Smooth muscle cell of the brain vasculature (primary cell): ENCODE results near the gene KLC1.
"Not testable (repeated sequence)": the region's sequence is repeated elsewhere in the genome, so short reads cannot be mapped to it uniquely, and the experiment has no call there.

Experiments used
- DNase-seq: peaks from one replicate; pipeline ENCODE4 v3.0.0-alpha.2; 2012; ENCODE audit warnings: low read depth, low spot score

Gene KLC1

GRCh38 chr14:103628684-103629502 is at the start of gene KLC1:
Gene KLC1, plus strand, starts transcription at chr14:103629211. Its CDS starts 25,354 bp downstream, at chr14:103654565.
- no peak for DNase-seq

- no peak for DNase-seq
These were observed 47.8 kb upstream of the KLC1 start for GRCh38 chr14:103581206-103581605.

GRCh38 chr14:103581954-103582703 is 46.9 kb upstream of the KLC1 start:
- DNase-seq: no peak

DNA sequence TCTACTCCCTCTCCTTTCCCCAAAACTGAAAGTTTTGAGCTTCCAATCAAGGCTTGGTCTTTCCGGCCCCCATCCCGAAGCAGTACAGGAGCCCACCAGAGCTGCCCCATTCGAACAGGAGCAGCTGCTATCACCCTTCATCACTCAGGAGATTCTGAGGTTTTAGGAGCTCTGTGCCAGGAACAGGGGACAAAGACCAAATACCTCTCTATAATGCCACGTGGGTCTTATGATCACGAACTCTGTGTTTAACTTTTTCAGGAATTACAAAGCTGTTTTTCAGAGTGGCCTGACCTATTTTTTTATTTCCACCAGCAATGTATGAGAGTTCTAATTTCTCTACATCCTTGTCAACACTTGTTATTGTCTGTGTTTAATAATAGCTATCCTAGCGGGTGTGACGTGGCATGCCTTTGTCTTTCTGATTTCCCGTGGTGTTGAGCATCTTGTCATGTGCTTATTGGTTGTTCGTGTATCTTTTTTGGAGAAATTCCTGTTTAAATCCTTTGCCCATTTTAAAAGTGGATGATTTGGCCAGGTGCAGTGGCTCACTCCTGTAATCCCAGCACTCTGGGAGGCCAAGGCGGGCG is 44.6 kb upstream of the KLC1 start:
- DNase-seq: no peak

DNA sequence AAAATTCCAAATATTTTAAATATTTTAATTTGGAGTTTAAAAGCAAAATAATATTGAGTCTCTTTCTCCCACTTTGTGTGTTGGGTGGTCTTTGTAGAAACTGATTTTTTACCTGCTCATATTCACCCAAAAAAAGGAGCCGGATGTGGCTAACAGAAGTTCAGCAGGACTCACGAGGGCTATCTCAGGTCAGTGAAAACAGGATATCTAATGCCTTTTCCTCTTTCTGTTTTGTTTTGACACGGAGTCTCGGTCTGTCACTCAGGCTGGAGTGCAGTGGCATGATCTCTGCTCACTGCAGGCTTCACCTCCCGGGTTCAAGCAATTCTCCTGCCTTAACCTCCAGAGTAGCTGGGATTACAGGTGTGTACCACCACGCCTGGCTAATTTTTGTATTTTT is 35.4 kb upstream of the KLC1 start:
- DNase-seq: no peak

GRCh38 chr14:103594265-103594664 is 34.7 kb upstream of the KLC1 start:
- peak; percentile 65 for DNase-seq

GRCh38 chr14:103597623-103598377 is 31.2 kb upstream of the KLC1 start:
- peak; percentile 31 for DNase-seq

DNA sequence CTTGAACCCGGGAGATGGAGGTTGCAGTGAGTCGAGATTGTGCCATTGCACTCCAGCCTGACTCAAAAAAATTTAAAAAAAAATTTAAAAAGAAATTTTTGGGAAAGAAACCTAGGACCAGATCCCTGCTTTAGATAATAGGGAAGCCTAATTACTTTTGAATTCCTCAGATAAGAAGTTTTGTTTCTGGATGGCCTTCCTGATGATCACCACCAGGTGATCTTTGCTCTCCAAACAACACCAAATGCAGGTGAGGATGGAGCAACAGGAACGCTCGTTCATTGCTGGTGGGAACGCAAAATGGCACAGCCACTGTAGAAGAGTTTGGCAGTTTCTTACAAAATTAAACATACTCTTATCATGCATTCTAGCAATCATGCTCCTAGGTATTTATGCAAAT is 28.5 kb upstream of the KLC1 start:
- DNase-seq: no peak

GRCh38 chr14:103604620-103605019 is 24.4 kb upstream of the KLC1 start:
- DNase-seq: no peak

DNA sequence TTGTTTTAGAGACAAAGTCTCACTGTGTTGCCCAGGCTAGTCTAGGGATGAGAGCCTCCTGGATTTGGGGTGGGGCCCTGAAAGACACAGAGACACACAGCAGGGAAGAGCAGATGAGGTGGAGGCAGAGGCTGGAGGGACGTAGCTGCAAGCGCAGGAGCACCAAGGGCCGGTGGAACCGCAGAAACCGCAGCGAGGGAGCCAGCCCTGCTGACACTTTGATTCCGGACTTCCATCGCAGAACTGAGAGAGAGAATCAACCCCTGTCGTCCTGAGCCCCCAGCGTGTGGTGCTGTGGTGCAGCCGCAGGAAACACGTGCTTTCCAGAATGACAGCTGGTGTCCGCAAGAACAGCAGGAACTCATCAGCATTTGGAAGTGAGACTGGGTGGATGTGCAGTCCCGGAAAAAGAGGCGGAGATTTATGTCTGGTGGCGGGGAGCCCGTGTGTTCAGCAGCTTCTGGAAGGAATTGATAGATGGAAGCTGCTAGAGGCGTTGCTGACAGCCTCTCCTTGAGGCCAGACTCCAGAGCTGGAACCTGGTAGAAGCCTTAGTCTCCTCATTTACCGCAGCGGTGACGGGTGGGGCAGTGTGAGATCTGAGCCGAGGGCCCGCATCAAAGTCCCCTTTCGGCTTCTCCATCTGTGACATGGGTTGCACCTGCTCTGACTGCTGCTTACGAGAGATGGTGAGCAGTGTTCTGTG is 21.9 kb upstream of the KLC1 start:
- DNase-seq: peak; percentile 89

- DNase-seq: no peak
These were observed 21.2 kb upstream of the KLC1 start for GRCh38 chr14:103607822-103608221.

DNA sequence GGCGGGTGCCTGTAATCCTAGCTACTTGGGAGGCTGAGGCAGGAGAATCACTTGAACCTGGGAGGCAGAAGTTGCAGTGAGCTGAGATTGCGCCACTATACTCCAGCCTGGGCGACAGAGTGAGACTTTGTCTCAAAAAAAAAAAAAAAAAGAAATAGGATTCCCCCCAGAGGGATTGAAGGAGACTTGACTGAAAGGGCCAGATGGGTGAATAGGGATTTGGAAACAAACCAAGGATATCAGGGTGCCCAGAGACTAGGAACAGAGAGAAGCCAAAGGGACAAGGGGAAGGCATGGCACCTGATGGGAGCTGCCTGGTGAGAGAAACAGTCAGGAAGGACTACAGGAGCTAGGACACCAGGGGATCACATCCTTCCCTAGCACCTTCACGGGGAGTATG is 19.9 kb upstream of the KLC1 start:
- DNase-seq: not testable (repeated sequence)

- no peak for DNase-seq
These were observed 17.8 kb upstream of the KLC1 start for GRCh38 chr14:103611215-103611614.

GRCh38 chr14:103613517-103613916 is 15.5 kb upstream of the KLC1 start:
- no peak for DNase-seq

- no peak for DNase-seq
These were observed 12.2 kb upstream of the KLC1 start for GRCh38 chr14:103616635-103617300.

DNA sequence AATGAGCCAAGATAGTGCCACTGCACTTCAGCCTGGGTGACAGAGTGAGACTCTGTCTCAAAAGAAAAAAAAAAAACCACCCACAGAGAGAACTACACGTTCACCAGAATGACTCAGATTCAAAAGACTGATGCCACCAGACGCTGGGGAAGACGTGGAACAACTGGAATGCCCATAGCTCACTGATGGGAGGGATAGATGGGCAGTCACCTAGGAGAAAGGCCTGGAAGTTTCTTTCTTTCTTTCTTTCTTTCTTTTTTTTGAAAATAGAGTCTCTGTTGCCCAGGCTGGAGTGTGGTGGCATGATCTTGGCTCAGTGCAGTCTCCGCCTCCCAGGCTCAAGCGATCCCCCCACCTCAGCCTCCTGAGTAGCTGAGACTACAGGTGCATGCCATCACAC is 10.0 kb upstream of the KLC1 start:
- no peak for DNase-seq

GRCh38 chr14:103621860-103622259 is 7.2 kb upstream of the KLC1 start:
- DNase-seq: no peak

DNA sequence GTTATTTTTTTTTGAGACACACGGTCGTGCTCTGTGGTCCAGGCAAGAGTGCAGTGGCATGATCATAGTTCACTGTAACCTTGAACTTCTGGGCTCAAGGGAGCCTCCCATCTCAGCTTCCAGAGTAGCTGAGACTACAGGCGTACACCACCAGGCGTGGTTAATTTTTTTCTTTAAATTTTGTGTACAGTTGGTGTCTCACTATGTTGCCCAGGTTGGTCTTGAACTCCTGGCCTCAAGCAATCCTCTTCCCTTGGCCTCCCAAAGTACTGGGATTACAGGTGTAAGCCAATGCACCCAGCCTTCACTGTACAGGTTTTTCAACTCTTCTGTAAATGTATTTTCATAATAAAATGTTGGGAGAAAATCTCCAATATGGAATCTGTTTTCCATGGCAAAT is 5.7 kb upstream of the KLC1 start:
- DNase-seq: no peak

GRCh38 chr14:103623883-103624482 is 5.0 kb upstream of the KLC1 start:
- no peak for DNase-seq

- DNase-seq: no peak
These were observed 4.2 kb upstream of the KLC1 start for GRCh38 chr14:103624860-103625259.
